Hepatocyte (in vitro differentiated cells): ENCODE measurements around the gene ALDH18A1.

Experiments
- CTCF ChIP-seq: fragments of 200-600 bp; sonication (generic); IDR thresholded peaks from 2 replicates; pipeline ENCODE4 v1.5.1; 2016; ENCODE audit warnings: antibody characterized with exemption, mild to moderate bottlenecking; ENCODE audit not compliant: poor library complexity
- EZH2 ChIP-seq: fragments of 200-600 bp; sonication (generic); IDR thresholded peaks from 2 replicates; pipeline ENCODE4 v1.6.1; 2016; ENCODE audit warnings: antibody characterized with exemption, mild to moderate bottlenecking, borderline replicate concordance
- EZH2phosphoT487 ChIP-seq: fragments of 200-600 bp; sonication (generic); IDR thresholded peaks from one replicate; pipeline ENCODE4 v1.6.1; 2018; ENCODE audit warnings: antibody characterized with exemption, mild to moderate bottlenecking, low read depth, moderate library complexity; ENCODE audit not compliant: unreplicated experiment, severe bottlenecking

- TF ChIP-seq EZH2 = no peak
- TF ChIP-seq CTCF = no peak
- no peak for TF ChIP-seq EZH2phosphoT487
Measured at GRCh38 chr10:95660283-95660682, 3.8 kb upstream of the ALDH18A1 start.
